ENCODE results near the gene KCNMA1. TPM values are rescaled to one million over a fixed set of nuclear protein-coding genes. Genes with fewer than 3 reads are reported as not detected.

Gene KCNMA1
- total RNA-seq, 1 experiment from 2014 or later = 0.49 TPM

DNA sequence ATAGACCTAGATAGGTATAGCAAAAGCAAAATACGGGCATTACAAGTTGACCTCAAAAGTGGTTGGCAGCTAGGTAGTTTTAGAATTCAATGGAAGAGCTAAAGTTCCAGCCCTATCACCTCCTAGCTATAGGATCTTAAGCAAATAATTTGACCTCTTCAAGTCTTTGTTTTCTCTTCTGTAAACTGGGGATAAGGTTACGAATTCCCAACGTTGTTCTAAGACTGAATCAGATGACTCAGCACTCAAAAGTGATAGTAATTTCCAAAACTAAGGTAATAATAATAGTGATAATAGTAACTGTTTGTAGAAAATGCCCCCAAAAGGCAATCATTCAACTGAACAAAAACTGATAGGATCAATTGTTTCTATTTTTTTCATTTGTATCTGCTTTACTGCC, 445.2 kb downstream of the KCNMA1 start:
- no TSS peak for BruUV-seq (replicated peaks)
- POLR2A ChIA-PET = no interaction called here
- intact Hi-C loops (cut with micrococcal nuclease) = no loop called here
- peaks cover 89% of the 10 kb centered on the region for H3K27me3 ChIP-seq (ENCODE audit: insufficient read depth, low read length)
- DNase-seq (ENCODE audit: low read depth, low spot score) (no peak), ATAC-seq (no peak)
- no peak overlapping the region for H3K4me3 ChIP-seq (replicated peaks in 1 of 2; ENCODE audit: low read depth in 1 of 2, low read length in 2 of 2)
- no peaks in the 10 kb centered on the region for H3K36me3 ChIP-seq (ENCODE audit: control insufficient read depth in 1 of 2, insufficient read depth in 2 of 2, low read length in 2 of 2)
- no peak overlapping the region for H3K4me2 ChIP-seq (ENCODE audit: low read length)
- no peaks in the 10 kb centered on the region for H4K20me1 ChIP-seq (ENCODE audit: insufficient read depth)
- H3K9me3 ChIP-seq (ENCODE audit: control insufficient read depth in 1 of 2, insufficient read depth in 1 of 2, low read depth in 1 of 2, low read length in 2 of 2) = no peaks in the 10 kb centered on the region
- CTCF ChIA-PET = no interaction called here
- H3K27ac ChIP-seq (ENCODE audit: low read depth, low read length) = no peak overlapping the region
- H3K9me2 ChIP-seq (ENCODE audit: insufficient read depth) = no peaks in the 10 kb centered on the region
- no peak overlapping the region for H2AFZ ChIP-seq (ENCODE audit: low read depth, low read length, poor library complexity, severe bottlenecking)
- H3K4me1 ChIP-seq (ENCODE audit: control insufficient read depth in 1 of 2, insufficient read depth in 2 of 2, low read length in 2 of 2) = no peaks in the 10 kb centered on the region
- no peak for TF ChIP-seq POLR2A (IDR thresholded peaks at IDR 0.05; ENCODE audit: borderline replicate concordance, extremely low read depth, insufficient read depth, insufficient read length)
- TF ChIP-seq POLR2AphosphoS5 (IDR thresholded peaks at IDR 0.05; ENCODE audit: low read depth, low read length) = no peak
- TF ChIP-seq ZNF274 (IDR thresholded peaks at IDR 0.05; ENCODE audit: low read depth, low read length) = no peak
- no peak for TF ChIP-seq EZH2 (IDR thresholded peaks at IDR 0.05)
- no peak for TF ChIP-seq SRF (IDR thresholded peaks at IDR 0.05; ENCODE audit: low read depth)
- TF ChIP-seq ELF1 (IDR thresholded peaks at IDR 0.05; ENCODE audit: borderline replicate concordance, low read depth) = no peak
- H3K79me2 ChIP-seq (ENCODE audit: insufficient read depth, low read length) = no peaks in the 10 kb centered on the region
- RAD21 ChIA-PET (ENCODE audit: low non-redundant PET in 1 of 2, low total read pairs in 2 of 2, uncharacterized antibody in 2 of 2, unreplicated experiment in 2 of 2) = no interaction called here
- no peak overlapping the region for H3K9ac ChIP-seq (ENCODE audit: low read length)

DNA sequence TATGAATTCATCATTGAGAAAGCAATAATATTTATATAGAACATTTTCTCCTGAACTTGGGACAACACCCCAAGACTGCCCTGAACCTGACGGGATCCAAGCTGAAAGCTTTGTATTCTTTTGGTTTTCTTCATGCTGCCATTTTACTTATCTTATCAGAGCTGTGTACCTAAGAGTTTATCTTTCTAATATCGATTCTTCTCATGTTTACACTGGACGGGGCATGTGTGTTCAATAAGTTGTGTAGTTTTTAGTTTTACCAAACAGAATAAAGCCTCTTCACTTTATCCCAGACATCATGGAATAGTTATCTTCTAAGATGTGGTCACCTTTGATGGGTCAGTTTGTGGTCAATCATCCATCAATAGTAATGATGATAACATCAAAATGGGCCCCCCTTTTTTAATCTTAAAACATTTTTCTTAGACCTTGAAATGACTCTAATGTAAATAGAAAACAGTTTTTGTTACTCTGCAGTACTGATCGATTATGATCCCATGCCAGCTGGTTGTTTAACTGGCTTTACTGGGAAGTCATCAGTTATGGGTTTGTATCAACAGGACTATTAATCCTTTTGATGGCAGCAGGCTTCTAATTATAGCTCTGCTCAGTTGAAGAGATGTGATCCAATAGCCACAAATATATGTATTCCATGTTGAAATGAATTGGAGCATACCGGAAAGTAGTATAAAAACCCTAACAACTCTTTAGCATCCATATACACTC, 446.1 kb downstream of the KCNMA1 start:
- Histone ChIP-seq H3K27ac (ENCODE audit: low read depth, low read length) (no peak overlapping the region), H3K9me3 (ENCODE audit: control insufficient read depth in 1 of 2, insufficient read depth in 1 of 2, low read depth in 1 of 2, low read length in 2 of 2) (no peaks in the 10 kb centered on the region), H3K9me2 (ENCODE audit: insufficient read depth) (no peaks in the 10 kb centered on the region), H2AFZ (ENCODE audit: low read depth, low read length, poor library complexity, severe bottlenecking) (no peak overlapping the region), H3K79me2 (ENCODE audit: insufficient read depth, low read length) (no peaks in the 10 kb centered on the region), H4K20me1 (ENCODE audit: insufficient read depth) (no peaks in the 10 kb centered on the region), H3K27me3 (ENCODE audit: insufficient read depth, low read length) (peaks cover 87% of the 10 kb centered on the region), H3K9ac (ENCODE audit: low read length) (no peak overlapping the region), H3K4me3 (replicated peaks in 1 of 2; ENCODE audit: low read depth in 1 of 2, low read length in 2 of 2) (no peak overlapping the region), H3K4me2 (ENCODE audit: low read length) (no peak overlapping the region), H3K36me3 (ENCODE audit: control insufficient read depth in 1 of 2, insufficient read depth in 2 of 2, low read length in 2 of 2) (no peaks in the 10 kb centered on the region), H3K4me1 (ENCODE audit: control insufficient read depth in 1 of 2, insufficient read depth in 2 of 2, low read length in 2 of 2) (no peaks in the 10 kb centered on the region)
- POLR2A ChIA-PET = no interaction called here
- ATAC-seq (no peak), DNase-seq (ENCODE audit: low read depth, low spot score) (no peak)
- intact Hi-C loops (cut with micrococcal nuclease) = no loop called here
- no TSS peak for BruUV-seq (replicated peaks)
- CTCF ChIA-PET = no interaction called here
- TF ChIP-seq POLR2A (IDR thresholded peaks at IDR 0.05; ENCODE audit: borderline replicate concordance, extremely low read depth, insufficient read depth, insufficient read length) = no peak
- no peak for TF ChIP-seq SIN3A (IDR thresholded peaks at IDR 0.05; ENCODE audit: low read depth)
- RAD21 ChIA-PET (ENCODE audit: low non-redundant PET in 1 of 2, low total read pairs in 2 of 2, uncharacterized antibody in 2 of 2, unreplicated experiment in 2 of 2) = no interaction called here

All from HCT116 (cell line).